Measurements from ENCODE around the gene LAMA5.

Gene LAMA5

DNA sequence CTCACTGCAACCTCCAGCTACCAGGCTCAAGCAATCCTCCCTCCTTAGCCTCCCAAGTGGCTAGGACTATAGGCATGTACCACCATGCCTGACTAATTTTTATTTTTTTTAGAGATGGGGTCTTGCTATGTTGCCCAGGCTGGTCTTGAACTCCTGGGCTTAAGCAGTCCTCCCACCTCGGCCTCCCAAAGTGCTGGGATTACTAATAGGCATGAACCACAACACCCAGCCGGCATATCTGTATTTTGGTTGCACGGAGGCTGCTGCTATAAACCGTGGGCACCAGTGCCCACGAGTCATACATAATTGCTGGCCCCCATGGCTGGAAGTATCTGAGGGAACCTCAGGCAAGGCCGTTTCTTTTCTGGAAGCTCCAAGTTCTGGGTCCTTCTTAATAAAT lies 82.7 kb downstream of the LAMA5 start:
- TF ChIP-seq JUND (IDR thresholded peaks at IDR 0.05; ENCODE audit: low read depth): no peak
- in situ Hi-C loops (cut with HindIII; ENCODE audit: low pct_unique_long_range_greater_than_20kb, low sequenced_read_pairs): no loop called here
- DNase-seq (ENCODE audit: low read depth in 1 of 2, low spot score in 1 of 2): no peak

DNA sequence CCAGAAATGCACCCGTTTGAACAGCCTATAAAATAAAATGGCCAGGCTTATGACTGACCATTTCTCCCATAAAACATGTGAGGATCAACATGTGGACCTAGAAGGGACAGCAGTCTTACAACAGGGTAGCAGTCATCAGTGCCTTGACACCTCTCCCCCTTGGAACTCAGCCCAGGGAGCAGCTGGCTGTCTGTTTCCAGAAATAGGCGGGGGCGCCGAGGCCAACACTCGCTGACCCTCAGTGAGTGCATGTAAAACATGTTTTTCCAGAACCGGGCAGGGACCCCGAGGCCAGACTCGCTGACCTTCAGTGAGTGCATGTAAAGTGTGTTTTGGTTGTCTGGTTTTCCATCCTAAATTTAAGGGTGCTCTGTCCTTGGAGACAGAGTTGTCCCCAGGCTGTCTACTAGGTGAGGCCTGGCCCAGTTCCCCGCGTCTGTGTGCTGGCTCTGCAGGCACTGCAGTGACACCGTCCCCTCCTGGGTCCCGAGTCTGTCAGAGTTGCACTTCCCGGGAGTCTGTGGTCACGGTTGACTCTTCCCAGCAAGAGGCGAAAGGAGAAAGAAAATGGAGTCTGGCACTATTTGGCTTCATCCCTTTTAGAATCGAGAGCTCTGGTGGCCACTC lies 84.1 kb downstream of the LAMA5 start:
- in situ Hi-C loops (cut with HindIII; ENCODE audit: low pct_unique_long_range_greater_than_20kb, low sequenced_read_pairs): no loop called here
- no peak for TF ChIP-seq JUND (IDR thresholded peaks at IDR 0.05; ENCODE audit: low read depth)
- no peak for DNase-seq (ENCODE audit: low read depth in 1 of 2, low spot score in 1 of 2)

DNA sequence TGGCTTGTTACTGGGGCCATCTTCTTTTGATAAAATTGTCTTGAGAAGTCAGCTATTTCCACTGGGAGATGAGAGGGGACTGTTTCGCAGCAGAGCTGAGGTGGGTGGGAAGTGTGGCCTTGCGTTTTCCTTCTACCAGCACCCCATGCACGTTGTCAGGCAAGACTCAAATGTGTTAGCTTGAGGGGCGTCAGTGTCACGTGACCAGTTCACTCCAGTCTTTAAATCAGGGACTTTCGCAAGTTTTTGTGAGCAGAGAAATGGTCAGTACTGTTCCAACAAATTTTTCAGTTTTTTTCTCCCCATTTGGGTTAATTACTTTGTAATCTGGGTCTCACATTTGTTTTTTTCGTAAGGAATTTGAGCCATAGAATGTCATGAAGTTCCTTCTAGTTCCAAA lies 85.0 kb downstream of the LAMA5 start:
- no peak for TF ChIP-seq JUND (IDR thresholded peaks at IDR 0.05; ENCODE audit: low read depth)
- in situ Hi-C loops (cut with HindIII; ENCODE audit: low pct_unique_long_range_greater_than_20kb, low sequenced_read_pairs): no loop called here
- no peak for DNase-seq (ENCODE audit: low read depth in 1 of 2, low spot score in 1 of 2)

DNA sequence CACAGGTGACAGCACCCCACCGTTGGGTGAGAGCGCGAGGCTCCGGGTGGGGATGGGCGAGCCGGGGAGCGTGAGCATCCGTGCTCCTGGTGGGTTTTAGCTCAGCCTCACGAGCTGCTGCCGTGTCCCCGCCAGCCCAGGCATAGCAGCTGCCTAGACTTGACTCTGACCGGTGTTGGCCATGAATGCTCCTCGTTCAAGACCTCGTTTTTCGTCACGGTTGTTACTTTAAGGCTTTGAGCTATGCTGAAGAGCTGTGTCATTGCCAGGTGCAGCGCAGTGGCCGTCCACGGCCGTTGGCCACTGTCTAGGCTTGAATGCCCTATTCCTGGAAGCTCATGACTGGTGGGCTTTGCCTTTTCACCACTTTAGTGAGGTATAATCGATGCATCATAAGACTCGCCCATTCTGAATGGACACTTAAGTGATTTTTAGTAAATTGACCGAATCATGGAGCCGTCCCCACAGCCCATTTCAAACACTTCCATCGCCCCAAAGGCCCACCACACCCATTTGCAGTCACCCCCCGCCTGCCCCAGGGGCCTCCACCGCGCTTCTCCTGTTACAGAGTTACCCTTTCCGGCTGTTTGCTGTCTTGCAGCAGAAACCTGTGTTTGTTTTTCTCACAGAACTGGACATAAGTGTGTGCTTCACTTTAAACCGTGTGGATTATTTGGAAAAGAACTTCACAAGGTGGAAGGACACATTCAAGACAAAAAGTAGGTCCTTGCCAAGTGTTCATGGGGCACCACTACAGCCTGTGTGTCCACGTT lies 85.8 kb downstream of the LAMA5 start:
- in situ Hi-C loops (cut with HindIII; ENCODE audit: low pct_unique_long_range_greater_than_20kb, low sequenced_read_pairs): no loop called here
- DNase-seq (ENCODE audit: low read depth in 1 of 2, low spot score in 1 of 2): no peak
- no peak for TF ChIP-seq JUND (IDR thresholded peaks at IDR 0.05; ENCODE audit: low read depth)

DNA sequence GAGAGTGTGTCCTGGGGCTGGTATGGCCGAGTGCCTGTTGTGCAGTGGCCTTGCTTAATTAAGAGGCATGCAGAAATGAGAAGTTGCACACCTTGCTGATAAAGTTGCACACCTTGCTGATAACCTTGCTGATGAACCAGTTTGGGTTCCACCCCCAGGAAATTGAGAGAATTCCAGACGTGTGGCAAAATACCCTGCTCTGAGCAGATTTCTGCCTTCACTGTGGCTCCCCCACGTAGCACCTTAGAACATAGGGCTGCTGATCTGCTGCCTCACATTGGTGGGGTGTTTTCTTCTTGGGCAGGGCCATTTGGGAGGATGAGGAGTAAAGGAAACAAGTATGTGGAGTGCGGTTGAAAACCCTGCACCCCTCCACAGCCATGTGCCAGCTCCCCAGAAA lies 86.8 kb downstream of the LAMA5 start:
- TF ChIP-seq JUND (IDR thresholded peaks at IDR 0.05; ENCODE audit: low read depth): no peak
- DNase-seq (ENCODE audit: low read depth in 1 of 2, low spot score in 1 of 2): no peak
- in situ Hi-C loops (cut with HindIII; ENCODE audit: low pct_unique_long_range_greater_than_20kb, low sequenced_read_pairs): no loop called here

DNA sequence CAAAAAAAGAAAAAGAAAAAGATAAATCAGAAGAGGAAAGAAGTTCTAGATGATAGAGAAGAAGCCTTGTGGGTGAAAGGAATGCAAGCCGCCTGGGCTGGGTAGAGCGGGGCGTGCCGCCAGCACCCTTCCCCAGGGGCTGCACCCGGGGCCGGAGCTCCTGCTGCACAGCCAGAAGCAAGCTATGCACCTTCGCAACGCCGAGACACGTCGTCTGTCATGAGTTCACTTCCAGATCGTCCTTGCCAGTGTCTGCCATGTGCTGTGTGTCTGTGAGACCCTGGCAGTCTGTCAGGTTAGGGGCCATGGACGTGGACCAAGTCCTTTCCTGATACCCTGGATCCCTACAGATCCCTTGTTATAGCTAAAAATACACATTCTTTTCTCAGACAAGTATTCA lies 89.9 kb downstream of the LAMA5 start:
- no peak for DNase-seq (ENCODE audit: low read depth in 1 of 2, low spot score in 1 of 2)
- in situ Hi-C loops (cut with HindIII; ENCODE audit: low pct_unique_long_range_greater_than_20kb, low sequenced_read_pairs): no loop called here
- TF ChIP-seq JUND (IDR thresholded peaks at IDR 0.05; ENCODE audit: low read depth): no peak

DNA sequence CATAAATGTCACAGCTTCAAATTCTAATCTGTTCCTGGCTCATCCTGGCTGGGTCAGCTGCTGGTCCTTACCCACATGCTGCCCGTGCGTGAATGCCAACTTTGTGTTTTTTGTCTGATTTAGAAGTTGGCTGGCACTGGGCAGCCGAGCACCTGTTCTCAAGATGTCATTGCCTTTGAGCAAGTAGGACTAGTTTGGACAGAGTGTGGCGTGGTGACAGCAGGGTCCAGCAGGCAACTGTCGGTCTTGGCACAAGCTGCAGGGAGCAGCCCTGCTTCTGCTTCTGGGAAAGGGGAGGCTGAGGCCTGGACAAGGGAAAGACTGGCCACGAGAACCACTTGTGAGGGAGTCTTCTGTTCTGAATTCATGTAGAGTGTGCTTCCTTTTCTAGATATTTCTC lies 90.7 kb downstream of the LAMA5 start:
- in situ Hi-C loops (cut with HindIII; ENCODE audit: low pct_unique_long_range_greater_than_20kb, low sequenced_read_pairs): no loop called here
- no peak for DNase-seq (ENCODE audit: low read depth in 1 of 2, low spot score in 1 of 2)
- TF ChIP-seq JUND (IDR thresholded peaks at IDR 0.05; ENCODE audit: low read depth): no peak

DNA sequence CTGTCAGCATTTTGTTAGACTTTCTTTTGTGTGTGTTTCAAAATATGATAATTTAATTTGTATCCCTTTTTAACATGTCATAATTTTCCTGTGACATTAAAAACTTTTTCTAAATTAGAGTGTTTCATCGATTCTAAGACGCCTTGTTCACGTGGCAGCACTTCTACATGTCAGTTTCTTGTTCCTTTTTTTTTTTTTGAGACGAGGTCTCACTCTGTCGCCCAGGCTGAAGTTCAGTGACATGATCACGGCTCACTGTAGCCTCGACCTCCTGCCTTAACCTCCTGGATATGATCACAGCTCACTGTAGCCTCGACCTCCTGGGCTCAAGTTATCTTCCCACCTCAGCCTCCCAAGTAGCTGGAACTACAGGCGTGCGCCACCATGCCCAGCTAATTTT lies 91.9 kb downstream of the LAMA5 start:
- in situ Hi-C loops (cut with HindIII; ENCODE audit: low pct_unique_long_range_greater_than_20kb, low sequenced_read_pairs): no loop called here
- no peak for DNase-seq (ENCODE audit: low read depth in 1 of 2, low spot score in 1 of 2)
- no peak for TF ChIP-seq JUND (IDR thresholded peaks at IDR 0.05; ENCODE audit: low read depth)

DNA sequence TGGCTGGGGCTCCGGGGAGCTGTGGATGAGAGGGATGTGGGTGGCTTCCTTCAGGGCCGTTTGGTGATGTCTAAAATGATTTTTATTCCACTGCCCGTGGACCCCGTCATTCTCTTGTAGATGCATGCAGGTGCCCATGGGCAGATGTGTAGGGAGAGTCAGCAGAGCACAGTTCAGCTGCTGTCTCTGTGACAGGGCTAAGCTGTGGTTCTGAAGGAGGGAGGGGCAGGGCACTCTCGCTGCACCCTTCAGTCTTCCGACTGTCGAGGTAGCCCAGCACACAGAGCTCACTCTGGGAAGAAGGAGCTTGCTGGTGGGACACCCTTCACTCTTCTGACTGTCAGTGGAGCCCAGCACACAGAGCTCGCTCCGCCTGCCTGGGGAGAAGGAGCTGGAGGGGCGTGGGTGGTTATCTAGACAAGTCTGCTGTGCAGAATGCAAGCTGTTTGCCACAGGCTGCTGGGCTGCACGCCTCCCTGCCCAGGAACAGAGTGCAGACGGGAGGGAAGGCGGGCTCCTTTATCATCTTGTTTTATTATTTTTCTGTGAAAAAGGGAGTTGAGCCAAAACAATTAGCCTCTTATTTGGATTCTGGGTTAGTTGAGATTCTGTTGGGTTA lies 92.7 kb downstream of the LAMA5 start:
- no peak for TF ChIP-seq JUND (IDR thresholded peaks at IDR 0.05; ENCODE audit: low read depth)
- DNase-seq (ENCODE audit: low read depth in 1 of 2, low spot score in 1 of 2): no peak

DNA sequence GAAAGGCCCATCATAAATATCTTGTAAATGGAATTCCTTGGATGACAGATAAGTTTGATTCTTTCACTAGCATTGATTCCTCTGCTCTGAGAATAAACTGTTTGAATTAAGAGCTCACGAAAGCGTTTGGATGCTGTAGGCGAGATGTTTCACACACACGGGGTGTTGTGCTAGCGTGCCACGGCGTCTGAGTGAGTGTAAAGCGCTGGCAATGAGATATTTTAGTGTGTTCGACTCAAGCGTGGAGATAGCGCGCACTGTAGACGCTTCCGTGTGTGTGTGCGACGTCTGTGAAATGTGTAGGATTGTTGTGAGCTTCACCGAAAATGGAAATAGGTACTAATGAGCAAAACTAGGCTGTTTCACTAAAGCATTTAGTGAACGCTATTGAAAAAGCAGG lies 93.7 kb downstream of the LAMA5 start:
- no peak for DNase-seq (ENCODE audit: low read depth in 1 of 2, low spot score in 1 of 2)
- in situ Hi-C loops (cut with HindIII; ENCODE audit: low pct_unique_long_range_greater_than_20kb, low sequenced_read_pairs): no loop called here
- no peak for TF ChIP-seq JUND (IDR thresholded peaks at IDR 0.05; ENCODE audit: low read depth)

More for the DNA sequence above, 92.7 kb downstream of the LAMA5 start:
- in situ Hi-C loops (cut with HindIII; ENCODE audit: low pct_unique_long_range_greater_than_20kb, low sequenced_read_pairs): no loop called here

DNA sequence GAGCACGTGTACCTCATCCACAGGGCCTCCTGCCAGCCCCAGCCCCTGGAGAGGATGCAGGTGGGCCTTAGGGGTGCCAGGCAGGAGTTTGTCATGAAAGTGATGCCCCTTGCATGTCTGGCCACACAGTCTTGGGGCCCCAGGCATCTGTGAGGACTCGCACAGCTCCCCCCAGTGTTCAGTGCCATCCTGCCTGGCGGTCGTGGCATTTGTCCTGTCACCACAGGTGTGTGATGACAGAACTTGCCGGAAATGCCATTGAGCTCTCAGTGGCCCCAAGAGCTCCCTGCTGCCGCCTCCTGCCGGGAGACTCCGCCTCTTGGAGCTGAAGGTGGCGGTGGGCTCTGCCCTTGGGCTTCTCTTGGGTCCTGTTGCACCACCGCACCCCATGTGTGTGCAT lies 94.9 kb downstream of the LAMA5 start:
- no peak for TF ChIP-seq JUND (IDR thresholded peaks at IDR 0.05; ENCODE audit: low read depth)
- peak in 1 of 2 experiments; percentile 35 for DNase-seq (ENCODE audit: low read depth in 1 of 2, low spot score in 1 of 2)
- in situ Hi-C loops (cut with HindIII; ENCODE audit: low pct_unique_long_range_greater_than_20kb, low sequenced_read_pairs): no loop called here

DNA sequence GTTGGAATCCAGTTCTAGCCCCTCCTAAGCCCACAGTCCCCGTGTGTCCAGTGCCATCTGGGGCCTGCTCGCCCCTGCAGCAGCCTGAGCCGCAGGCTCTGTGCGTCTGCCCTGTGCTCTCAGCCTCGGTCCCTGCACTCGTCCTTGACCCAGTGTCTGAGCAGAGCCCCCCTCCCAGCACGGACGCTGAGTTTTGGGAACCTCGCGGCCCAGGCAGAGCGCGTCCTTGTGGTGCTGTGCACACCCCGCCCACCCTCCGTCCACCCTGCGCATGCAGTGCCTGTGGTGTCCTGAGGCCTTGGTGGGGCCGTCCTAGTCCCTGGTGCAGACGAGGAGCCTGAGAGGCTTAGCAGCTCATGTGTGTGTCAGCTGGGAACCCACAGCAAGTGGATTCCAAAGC lies 97.2 kb downstream of the LAMA5 start:
- no peak for DNase-seq (ENCODE audit: low read depth in 1 of 2, low spot score in 1 of 2)
- no peak for TF ChIP-seq JUND (IDR thresholded peaks at IDR 0.05; ENCODE audit: low read depth)
- in situ Hi-C loops (cut with HindIII; ENCODE audit: low pct_unique_long_range_greater_than_20kb, low sequenced_read_pairs): no loop called here

DNA sequence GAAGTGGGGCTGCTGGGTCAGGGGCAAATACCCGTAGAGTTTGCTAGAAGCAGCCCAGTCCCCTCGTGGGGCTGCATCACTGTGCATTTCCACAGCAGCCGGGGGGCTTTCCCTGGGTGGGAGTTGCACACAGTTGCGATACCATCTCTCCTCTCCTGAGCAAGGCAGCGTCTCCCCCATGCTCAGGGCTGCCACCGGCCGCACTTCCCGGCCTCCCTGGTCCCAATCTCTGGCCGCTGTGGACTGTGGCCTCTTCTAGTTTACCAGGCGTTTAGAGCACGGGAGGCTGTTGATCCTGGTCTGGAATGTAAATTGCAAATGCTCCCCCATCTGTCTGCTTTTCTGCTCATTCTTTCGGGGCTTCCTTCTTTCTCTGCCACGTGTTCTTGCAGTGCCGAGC lies 97.7 kb downstream of the LAMA5 start:
- in situ Hi-C loops (cut with HindIII; ENCODE audit: low pct_unique_long_range_greater_than_20kb, low sequenced_read_pairs): no loop called here
- no peak for DNase-seq (ENCODE audit: low read depth in 1 of 2, low spot score in 1 of 2)
- TF ChIP-seq JUND (IDR thresholded peaks at IDR 0.05; ENCODE audit: low read depth): no peak

Data from T47D (cell line).